Neural progenitor cell (in vitro differentiated cells): ENCODE results near the gene PPBP.

Experiments
- EZH2 ChIP-seq: fragments of 200-600 bp; sonication (generic); IDR thresholded peaks from 2 replicates; pipeline ENCODE4 v1.6.1; 2017; ENCODE audit warnings: antibody characterized with exemption, mild to moderate bottlenecking, moderate library complexity
- TF ChIP-seq, protein P1 (sequence below): fragments of 200-600 bp; sonication (generic); IDR thresholded peaks from 2 replicates; pipeline ENCODE4 v1.5.1; 2017; ENCODE audit warnings: antibody characterized with exemption, mild to moderate bottlenecking

DNA sequence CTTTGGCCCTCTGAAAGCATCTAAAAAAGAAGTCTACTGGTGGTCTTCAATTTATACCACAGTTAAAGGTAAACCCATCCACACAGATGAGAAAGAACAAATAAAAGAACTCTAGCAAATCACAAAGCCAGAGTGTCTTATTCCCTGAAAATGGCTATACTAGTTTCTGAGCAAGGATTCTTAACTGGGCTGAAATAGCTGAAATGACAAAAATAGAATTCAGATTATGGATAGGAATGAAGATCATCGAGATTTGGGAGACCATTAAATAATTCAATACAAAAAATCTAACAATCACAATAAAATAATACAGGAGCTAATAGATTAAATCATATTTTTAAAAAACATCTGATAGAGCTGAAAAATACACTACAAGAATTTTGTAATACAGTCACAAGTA is 18.0 kb downstream of the PPBP start:
- TF ChIP-seq, protein P1, sequence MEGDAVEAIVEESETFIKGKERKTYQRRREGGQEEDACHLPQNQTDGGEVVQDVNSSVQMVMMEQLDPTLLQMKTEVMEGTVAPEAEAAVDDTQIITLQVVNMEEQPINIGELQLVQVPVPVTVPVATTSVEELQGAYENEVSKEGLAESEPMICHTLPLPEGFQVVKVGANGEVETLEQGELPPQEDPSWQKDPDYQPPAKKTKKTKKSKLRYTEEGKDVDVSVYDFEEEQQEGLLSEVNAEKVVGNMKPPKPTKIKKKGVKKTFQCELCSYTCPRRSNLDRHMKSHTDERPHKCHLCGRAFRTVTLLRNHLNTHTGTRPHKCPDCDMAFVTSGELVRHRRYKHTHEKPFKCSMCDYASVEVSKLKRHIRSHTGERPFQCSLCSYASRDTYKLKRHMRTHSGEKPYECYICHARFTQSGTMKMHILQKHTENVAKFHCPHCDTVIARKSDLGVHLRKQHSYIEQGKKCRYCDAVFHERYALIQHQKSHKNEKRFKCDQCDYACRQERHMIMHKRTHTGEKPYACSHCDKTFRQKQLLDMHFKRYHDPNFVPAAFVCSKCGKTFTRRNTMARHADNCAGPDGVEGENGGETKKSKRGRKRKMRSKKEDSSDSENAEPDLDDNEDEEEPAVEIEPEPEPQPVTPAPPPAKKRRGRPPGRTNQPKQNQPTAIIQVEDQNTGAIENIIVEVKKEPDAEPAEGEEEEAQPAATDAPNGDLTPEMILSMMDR: no peak
- TF ChIP-seq EZH2: no peak
